GM21390 (cell line): ENCODE measurements around the gene ANP32D.
A peak's percentile ranks its signal among the peaks of the same experiment; 100 is the strongest.
"Not testable (repeated sequence)": the region's sequence is repeated elsewhere in the genome, so short reads cannot be mapped to it uniquely, and the experiment has no call there.

Experiments used
- ATAC-seq: cut with Tn5 transposase; IDR thresholded peaks from one replicate; pipeline ENCODE4 v1.9.1; 2021; ENCODE audit not compliant: unreplicated experiment

Gene ANP32D

GRCh38 chr12:48472259-48472658, at the start of gene ANP32D:
Gene ANP32D (plus strand): TSS chr12:48472559. CDS start chr12:48472665, 106 bp downstream.
- ATAC-seq, result no peak

DNA sequence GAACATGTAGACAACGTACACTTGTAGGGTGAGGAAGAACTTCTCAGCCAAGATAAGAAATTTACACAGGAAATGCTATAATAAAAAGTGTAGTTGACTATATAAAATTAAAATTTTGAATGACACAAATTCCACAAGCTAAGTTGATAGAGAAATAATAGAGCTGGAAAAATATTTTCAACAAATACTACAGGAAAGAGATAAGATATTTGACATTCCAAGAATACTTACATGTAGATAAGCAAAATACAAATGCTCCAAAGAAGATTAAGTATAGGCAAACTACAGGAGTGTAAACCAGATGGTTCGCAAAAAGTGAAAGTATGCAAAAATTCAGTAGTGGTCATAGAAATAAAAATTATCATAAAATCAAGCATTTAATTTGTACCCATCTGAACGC, 49.2 kb upstream of the ANP32D start:
- no peak for ATAC-seq

- no peak for ATAC-seq
Measured at GRCh38 chr12:48424644-48425043, 47.7 kb upstream of the ANP32D start.

DNA sequence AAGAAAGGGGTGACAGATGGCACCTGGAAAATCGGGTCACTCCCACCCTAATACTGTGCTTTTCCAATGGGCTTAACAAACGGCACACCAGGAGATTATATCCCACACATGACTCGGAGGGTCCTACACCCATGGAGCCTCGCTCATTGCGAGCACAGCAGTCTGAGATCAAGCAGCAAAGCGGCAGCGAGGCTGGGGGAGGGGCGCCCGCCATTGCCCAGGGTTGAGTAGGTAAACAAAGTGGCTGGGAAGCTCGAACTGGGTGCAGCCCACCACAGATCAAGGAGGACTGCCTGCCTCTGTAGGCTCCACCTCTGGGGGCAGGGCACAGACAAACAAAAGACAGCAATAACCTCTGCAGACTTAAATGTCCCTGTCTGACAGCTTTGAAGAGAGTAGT, 38.3 kb upstream of the ANP32D start:
- not testable (repeated sequence) for ATAC-seq

DNA sequence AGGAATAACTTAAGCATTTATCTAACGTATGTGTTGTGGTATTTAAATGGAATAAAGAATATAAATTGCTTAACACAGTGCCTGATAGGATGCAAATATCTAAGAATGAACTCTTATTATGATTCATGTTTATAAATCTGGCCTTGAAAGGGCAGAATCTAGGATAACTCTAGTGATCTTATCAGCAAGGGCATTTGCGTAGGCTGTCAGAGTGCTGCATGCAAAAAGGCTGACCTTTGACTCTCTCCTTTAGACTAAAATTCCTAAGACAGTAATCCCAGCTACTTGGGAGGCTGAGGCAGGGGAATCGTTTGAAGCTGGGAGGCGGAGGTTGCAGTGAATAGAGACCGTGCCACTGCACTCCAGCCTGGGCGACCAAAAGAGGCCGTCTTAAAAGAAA, 31.3 kb upstream of the ANP32D start:
- no peak for ATAC-seq

GRCh38 chr12:48442179-48442847, 30.0 kb upstream of the ANP32D start:
- no peak for ATAC-seq

- ATAC-seq, result no peak
Measured at GRCh38 chr12:48445538-48445937, 26.8 kb upstream of the ANP32D start.

GRCh38 chr12:48446161-48446776, 26.1 kb upstream of the ANP32D start:
- no peak for ATAC-seq

GRCh38 chr12:48447755-48448154, 24.6 kb upstream of the ANP32D start:
- no peak for ATAC-seq

GRCh38 chr12:48451372-48451771, 21.0 kb upstream of the ANP32D start:
- no peak for ATAC-seq

GRCh38 chr12:48452961-48453360, 19.4 kb upstream of the ANP32D start:
- ATAC-seq, result not testable (repeated sequence)

DNA sequence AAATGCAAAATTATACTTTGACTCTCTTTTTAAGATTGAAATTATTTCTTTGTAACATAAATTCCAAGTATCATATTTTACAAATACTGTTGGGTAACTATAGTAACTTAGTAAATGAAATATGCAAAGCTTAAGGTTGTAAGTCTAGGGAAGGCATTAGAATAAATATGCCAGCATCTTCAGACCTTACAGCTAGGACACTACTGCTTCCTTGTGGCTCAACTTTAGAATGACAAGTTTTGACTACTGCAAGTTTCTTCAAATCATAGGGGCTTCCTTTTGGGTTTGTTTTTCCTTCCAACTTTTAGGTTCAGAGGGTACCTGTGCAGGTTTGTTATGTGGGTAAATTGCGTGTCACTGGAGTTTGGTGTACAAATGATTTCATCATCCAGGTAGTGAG, 17.7 kb upstream of the ANP32D start:
- no peak for ATAC-seq

- ATAC-seq, result no peak
Measured at GRCh38 chr12:48455116-48455515, 17.2 kb upstream of the ANP32D start.

DNA sequence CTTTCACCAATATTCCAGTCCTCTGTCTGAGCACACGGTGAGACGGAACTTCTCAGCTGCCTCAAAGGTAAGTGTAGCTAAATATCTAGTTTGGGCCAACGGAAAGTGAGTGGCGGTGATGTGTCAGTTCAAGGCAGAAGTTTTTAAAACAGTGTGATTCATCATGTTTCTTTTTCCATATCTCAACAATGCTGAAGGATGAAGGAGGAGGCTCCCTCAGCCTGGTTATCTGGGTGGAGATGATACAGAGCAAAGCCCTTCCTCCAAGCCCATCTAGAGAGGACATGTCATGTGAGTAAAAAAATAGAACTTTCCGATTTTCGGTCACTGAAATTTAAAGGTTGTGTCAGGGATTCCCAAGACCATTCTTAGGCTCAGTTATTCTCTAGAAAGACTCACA, 13.1 kb upstream of the ANP32D start:
- ATAC-seq, result no peak

GRCh38 chr12:48469027-48469426, 3.3 kb upstream of the ANP32D start:
- ATAC-seq, result not testable (repeated sequence)

DNA sequence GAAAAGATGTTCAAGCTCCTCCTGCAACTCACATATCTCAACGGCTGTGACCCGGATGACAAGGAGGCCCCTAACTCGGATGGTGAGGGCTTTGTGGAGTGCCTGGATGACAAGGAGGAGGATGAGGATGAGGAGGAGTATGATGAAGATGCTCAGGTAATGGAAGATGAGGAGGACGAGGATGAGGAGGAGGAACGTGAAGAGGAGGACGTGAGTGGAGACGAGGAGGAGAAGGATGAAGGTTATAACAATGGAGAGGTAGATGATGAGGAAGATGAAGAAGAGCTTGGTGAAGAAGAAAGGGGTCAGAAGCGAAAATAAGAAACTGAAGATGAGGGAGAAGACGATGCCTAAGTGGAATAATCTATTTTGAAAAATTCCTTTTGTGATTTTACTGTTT, 702 bp downstream of the ANP32D start:
- no peak for ATAC-seq

GRCh38 chr12:48474497-48474896, 2.1 kb downstream of the ANP32D start:
- ATAC-seq, result not testable (repeated sequence)

DNA sequence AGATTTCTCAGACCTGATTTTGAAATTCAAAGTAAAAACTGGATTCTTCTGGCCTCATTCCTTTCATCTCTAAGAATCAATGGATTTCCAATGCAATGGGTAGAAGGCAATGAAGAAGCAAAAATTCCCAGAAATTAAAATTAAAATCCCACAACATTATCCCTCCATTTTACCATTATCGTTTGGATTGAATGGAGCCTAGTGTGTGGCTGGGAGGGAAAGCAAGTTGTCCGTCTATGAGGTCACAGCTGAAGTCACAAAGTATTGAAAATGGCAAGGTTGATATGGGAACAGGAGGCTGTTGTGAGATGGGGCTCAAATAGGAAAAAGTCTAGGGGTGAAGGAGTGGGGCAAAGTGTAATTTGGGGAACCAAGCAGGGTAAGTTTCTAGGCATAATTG, 9.8 kb downstream of the ANP32D start, which contains the start of gene C12orf54:
Gene C12orf54, plus strand, starts transcription at position 301 of the 400 bp plus-strand sequence. CDS start 799 bp downstream, outside the sequence.
- ATAC-seq, result no peak

- no peak for ATAC-seq
Measured at GRCh38 chr12:48482930-48483329, 10.6 kb downstream of the ANP32D start.

GRCh38 chr12:48486261-48486660, 13.9 kb downstream of the ANP32D start:
- ATAC-seq, result no peak

DNA sequence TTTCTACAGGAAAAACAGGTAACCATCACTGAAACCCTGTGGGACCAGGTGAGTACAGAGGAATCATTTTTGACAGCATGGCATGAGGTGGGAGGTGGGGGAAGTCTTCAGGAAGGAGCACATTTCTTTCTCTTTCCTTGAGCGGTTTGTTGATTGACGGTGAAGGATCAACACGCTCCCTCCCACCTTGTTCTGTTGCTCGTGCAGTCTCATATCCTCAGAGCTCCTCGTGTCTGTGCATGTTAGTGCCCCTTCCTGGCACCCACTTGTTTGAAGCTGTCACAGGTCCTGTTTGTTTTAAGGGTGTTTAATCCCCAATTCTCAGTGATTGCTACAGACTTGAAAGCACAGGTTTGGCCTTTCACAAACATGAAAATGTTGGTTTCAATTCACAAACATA, 14.3 kb downstream of the ANP32D start:
- ATAC-seq, result no peak

- peak; percentile 98 for ATAC-seq
Measured at GRCh38 chr12:48489012-48489411, 16.7 kb downstream of the ANP32D start.

GRCh38 chr12:48489456-48489855, 17.1 kb downstream of the ANP32D start:
- not testable (repeated sequence) for ATAC-seq
